SJCRH30 (cell line): ENCODE data around the gene SYT1. TPM values are rescaled to one million over a fixed set of nuclear protein-coding genes. Genes with fewer than 3 reads are reported as not detected.

Experiments
- DNase-seq, 2 experiments: peaks; one replicate each; pipeline ENCODE4 v3.0.0-alpha.2; 2015 to 2020
- H3K27ac ChIP-seq: fragments of 250-450 bp; sonication (Bioruptor Pico); 2 replicates; pipeline ENCODE4 v1.5.1; 2020; ENCODE audit warnings: mild to moderate bottlenecking, moderate library complexity
- H3K27me3 ChIP-seq: fragments of 250-450 bp; sonication (Bioruptor Pico); 2 replicates; pipeline ENCODE4 v1.5.1; 2020; ENCODE audit warnings: mild to moderate bottlenecking, moderate library complexity
- H3K36me3 ChIP-seq: fragments of 250-450 bp; sonication (Bioruptor Pico); 2 replicates; pipeline ENCODE4 v1.5.1; 2020; ENCODE audit warnings: mild to moderate bottlenecking, moderate library complexity
- H3K4me1 ChIP-seq: fragments of 250-450 bp; sonication (Bioruptor Pico); 2 replicates; pipeline ENCODE4 v1.5.1; 2020; ENCODE audit warnings: mild to moderate bottlenecking, moderate library complexity
- H3K4me3 ChIP-seq: fragments of 250-450 bp; sonication (Bioruptor Pico); 2 replicates; pipeline ENCODE4 v1.5.1; 2020; ENCODE audit warnings: mild to moderate bottlenecking, moderate library complexity
- H3K9me3 ChIP-seq: fragments of 250-450 bp; sonication (Bioruptor Pico); replicated peaks from 2 replicates; pipeline ENCODE4 v1.5.1; 2020; ENCODE audit warnings: mild to moderate bottlenecking, moderate library complexity
- total RNA-seq: library from RNA; depleted of rRNA; stranded (reverse); fragments of >200 nt; shearing (Covaris generic); gene quantifications from 2 replicates; pipeline ENCODE4 v1.2.3, GENCODE V29; 2014

SYT1 gene
- total RNA-seq, 1 experiment from 2014 or later = 6.8 TPM

- Histone ChIP-seq H3K27me3 (no peaks in the 10 kb centered on the region), H3K4me1 (no peaks in the 10 kb centered on the region), H3K4me3 (no peak overlapping the region), H3K9me3 (no peaks in the 10 kb centered on the region), H3K27ac (no peak overlapping the region), H3K36me3 (no peaks in the 10 kb centered on the region)
- no peak for DNase-seq
Measured at GRCh38 chr12:79143803-79144202, 279.2 kb downstream of the SYT1 start.

- no peak for DNase-seq
- no peaks in the 10 kb centered on the region for H3K9me3 ChIP-seq
- H3K27ac ChIP-seq = no peak overlapping the region
- no peaks in the 10 kb centered on the region for H3K27me3 ChIP-seq
- no peak overlapping the region for H3K4me3 ChIP-seq
- no peaks in the 10 kb centered on the region for H3K4me1 ChIP-seq
- H3K36me3 ChIP-seq = no peaks in the 10 kb centered on the region
Measured at GRCh38 chr12:79151956-79152355, 287.4 kb downstream of the SYT1 start.

- H3K36me3 ChIP-seq = no peaks in the 10 kb centered on the region
- no peak overlapping the region for H3K27ac ChIP-seq
- no peaks in the 10 kb centered on the region for H3K9me3 ChIP-seq
- no peak overlapping the region for H3K4me3 ChIP-seq
- no peak for DNase-seq
- no peaks in the 10 kb centered on the region for H3K4me1 ChIP-seq
- H3K27me3 ChIP-seq = no peaks in the 10 kb centered on the region
Measured at GRCh38 chr12:79155683-79156082, 291.1 kb downstream of the SYT1 start.

- Histone ChIP-seq H3K36me3 (no peaks in the 10 kb centered on the region), H3K4me3 (no peak overlapping the region), H3K4me1 (no peaks in the 10 kb centered on the region)
Measured at GRCh38 chr12:79156846-79157463, 292.4 kb downstream of the SYT1 start.

GRCh38 chr12:79161249-79161934 lies 296.8 kb downstream of the SYT1 start:
- DNase-seq = no peak
- Histone ChIP-seq H3K9me3 (no peaks in the 10 kb centered on the region; the same call in 1 of the 2 replicates), H3K36me3 (no peaks in the 10 kb centered on the region), H3K4me3 (no peak overlapping the region), H3K27me3 (no peaks in the 10 kb centered on the region), H3K4me1 (no peaks in the 10 kb centered on the region), H3K27ac (no peak overlapping the region)

More at GRCh38 chr12:79156846-79157463, 292.4 kb downstream of the SYT1 start:
- no peak overlapping the region for H3K27ac ChIP-seq
- DNase-seq = no peak
- no peaks in the 10 kb centered on the region for H3K27me3 ChIP-seq
- H3K9me3 ChIP-seq = no peaks in the 10 kb centered on the region

- no peak overlapping the region for H3K4me3 ChIP-seq
- no peaks in the 10 kb centered on the region for H3K4me1 ChIP-seq
- H3K27me3 ChIP-seq = no peaks in the 10 kb centered on the region
- H3K36me3 ChIP-seq = no peaks in the 10 kb centered on the region
- no peaks in the 10 kb centered on the region; the same call in 1 of the 2 replicates for H3K9me3 ChIP-seq
- DNase-seq = no peak
- H3K27ac ChIP-seq = no peak overlapping the region
Measured at GRCh38 chr12:79162147-79162772, 297.7 kb downstream of the SYT1 start.

- Histone ChIP-seq H3K4me3 (no peak overlapping the region), H3K27ac (no peak overlapping the region), H3K36me3 (no peaks in the 10 kb centered on the region), H3K4me1 (no peaks in the 10 kb centered on the region), H3K9me3 (no peaks in the 10 kb centered on the region; the same call in 1 of the 2 replicates), H3K27me3 (no peaks in the 10 kb centered on the region)
- DNase-seq = no peak
Measured at GRCh38 chr12:79162948-79163347, 298.4 kb downstream of the SYT1 start.

- H3K4me1 ChIP-seq = no peaks in the 10 kb centered on the region
- H3K27ac ChIP-seq = no peak overlapping the region
- H3K27me3 ChIP-seq = no peaks in the 10 kb centered on the region
- no peak for DNase-seq
- H3K4me3 ChIP-seq = no peak overlapping the region
- no peaks in the 10 kb centered on the region; the same call in 1 of the 2 replicates for H3K9me3 ChIP-seq
- H3K36me3 ChIP-seq = no peaks in the 10 kb centered on the region
Measured at GRCh38 chr12:79164890-79165289, 300.3 kb downstream of the SYT1 start.

- Histone ChIP-seq H3K27ac (no peak overlapping the region), H3K27me3 (no peaks in the 10 kb centered on the region), H3K4me1 (no peaks in the 10 kb centered on the region), H3K36me3 (no peaks in the 10 kb centered on the region), H3K9me3 (no peaks in the 10 kb centered on the region; the same call in 1 of the 2 replicates), H3K4me3 (no peak overlapping the region)
- DNase-seq = no peak
Measured at GRCh38 chr12:79168687-79169086, 304.1 kb downstream of the SYT1 start.

- Histone ChIP-seq H3K4me1 (no peaks in the 10 kb centered on the region), H3K4me3 (no peak overlapping the region), H3K27me3 (no peaks in the 10 kb centered on the region), H3K27ac (no peak overlapping the region), H3K9me3 (no peaks in the 10 kb centered on the region), H3K36me3 (no peaks in the 10 kb centered on the region)
- peak in 1 of 2 experiments; percentile 49 for DNase-seq
Measured at GRCh38 chr12:79174626-79175025, 310.1 kb downstream of the SYT1 start.

GRCh38 chr12:79183003-79183402 lies 318.4 kb downstream of the SYT1 start:
- no peak for DNase-seq
- Histone ChIP-seq H3K27me3 (no peaks in the 10 kb centered on the region), H3K4me1 (no peaks in the 10 kb centered on the region), H3K4me3 (no peak overlapping the region), H3K9me3 (no peaks in the 10 kb centered on the region), H3K36me3 (no peaks in the 10 kb centered on the region), H3K27ac (no peak overlapping the region)

- Histone ChIP-seq H3K36me3 (no peaks in the 10 kb centered on the region), H3K4me1 (no peaks in the 10 kb centered on the region), H3K4me3 (no peak overlapping the region), H3K27me3 (no peaks in the 10 kb centered on the region), H3K9me3 (no peaks in the 10 kb centered on the region), H3K27ac (no peak overlapping the region)
- no peak for DNase-seq
Measured at GRCh38 chr12:79183926-79184325, 319.4 kb downstream of the SYT1 start.

- no peak for DNase-seq
- Histone ChIP-seq H3K9me3 (no peaks in the 10 kb centered on the region), H3K4me3 (no peak overlapping the region), H3K4me1 (no peaks in the 10 kb centered on the region), H3K36me3 (no peaks in the 10 kb centered on the region), H3K27ac (no peak overlapping the region), H3K27me3 (no peaks in the 10 kb centered on the region)
Measured at GRCh38 chr12:79186506-79186905, 321.9 kb downstream of the SYT1 start.

GRCh38 chr12:79187032-79187431 lies 322.5 kb downstream of the SYT1 start:
- H3K27me3 ChIP-seq = no peaks in the 10 kb centered on the region
- DNase-seq = no peak
- H3K4me1 ChIP-seq = no peaks in the 10 kb centered on the region
- no peak overlapping the region for H3K4me3 ChIP-seq
- H3K9me3 ChIP-seq = no peaks in the 10 kb centered on the region
- H3K36me3 ChIP-seq = no peaks in the 10 kb centered on the region
- H3K27ac ChIP-seq = no peak overlapping the region

GRCh38 chr12:79191391-79191790 lies 326.8 kb downstream of the SYT1 start:
- no peak for DNase-seq
- H3K27ac ChIP-seq = no peak overlapping the region
- no peaks in the 10 kb centered on the region for H3K4me1 ChIP-seq
- H3K36me3 ChIP-seq = no peaks in the 10 kb centered on the region
- H3K4me3 ChIP-seq = no peak overlapping the region
- H3K9me3 ChIP-seq = no peaks in the 10 kb centered on the region
- H3K27me3 ChIP-seq = no peaks in the 10 kb centered on the region
